Activated CD4-positive, alpha-beta T cell treated with anti-CD3 and anti-CD28 coated beads, Interleukin-2, amount 50 U/mL, for 1 hour (primary cell): Measurements from ENCODE around the gene ATCAY.
A peak's percentile ranks its signal among the peaks of the same experiment; 100 is the strongest.

Source experiments
- DNase-seq: peaks from one replicate; pipeline ENCODE4 v3.0.0-alpha.2; 2020

ATCAY gene, protein sequence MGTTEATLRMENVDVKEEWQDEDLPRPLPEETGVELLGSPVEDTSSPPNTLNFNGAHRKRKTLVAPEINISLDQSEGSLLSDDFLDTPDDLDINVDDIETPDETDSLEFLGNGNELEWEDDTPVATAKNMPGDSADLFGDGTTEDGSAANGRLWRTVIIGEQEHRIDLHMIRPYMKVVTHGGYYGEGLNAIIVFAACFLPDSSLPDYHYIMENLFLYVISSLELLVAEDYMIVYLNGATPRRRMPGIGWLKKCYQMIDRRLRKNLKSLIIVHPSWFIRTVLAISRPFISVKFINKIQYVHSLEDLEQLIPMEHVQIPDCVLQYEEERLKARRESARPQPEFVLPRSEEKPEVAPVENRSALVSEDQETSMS

DNA sequence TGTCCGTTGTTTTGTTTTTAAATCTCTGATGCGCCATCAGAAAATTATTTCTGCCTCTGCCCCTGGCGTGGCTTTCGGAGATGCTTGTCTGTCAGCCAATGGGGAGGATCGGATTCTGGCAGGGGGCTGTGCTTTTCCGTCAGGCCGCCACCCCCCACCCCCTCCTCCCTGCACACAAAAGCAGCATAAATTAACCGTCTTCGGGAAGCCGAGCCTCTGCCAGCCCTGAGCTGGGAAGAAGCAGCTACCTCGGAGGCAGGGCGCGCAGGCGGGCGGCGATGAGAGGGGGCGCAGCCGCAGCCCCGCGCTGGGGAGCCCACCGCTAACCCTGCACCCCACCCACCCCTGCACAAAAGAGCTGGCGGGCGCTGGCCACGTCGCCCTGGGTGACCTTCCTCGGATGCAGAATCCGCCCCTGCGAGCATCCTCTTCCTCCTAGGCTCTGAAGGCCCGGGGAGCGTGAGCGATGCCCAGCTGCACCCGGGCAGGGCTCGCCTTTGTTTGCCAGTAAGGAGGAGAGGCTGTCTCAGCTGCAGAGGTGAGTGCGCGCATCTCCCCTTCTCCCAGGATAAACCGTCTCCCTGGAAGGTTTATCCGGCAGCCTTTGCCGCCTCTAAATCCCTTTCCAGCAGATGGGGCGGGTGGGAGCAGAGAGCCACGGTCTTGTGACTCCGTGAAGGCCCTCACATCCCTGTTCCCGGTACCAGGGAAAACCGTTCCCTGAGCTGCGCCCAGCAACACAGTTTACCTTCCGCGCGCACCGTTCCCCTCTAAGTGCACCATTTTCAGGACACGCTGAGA, at the start of gene ATCAY:
Gene ATCAY, plus strand, starts transcription at position 215 of the 801 bp plus-strand sequence. CDS start 5,083 bp downstream, outside the sequence.
- DNase-seq = no peak

DNA sequence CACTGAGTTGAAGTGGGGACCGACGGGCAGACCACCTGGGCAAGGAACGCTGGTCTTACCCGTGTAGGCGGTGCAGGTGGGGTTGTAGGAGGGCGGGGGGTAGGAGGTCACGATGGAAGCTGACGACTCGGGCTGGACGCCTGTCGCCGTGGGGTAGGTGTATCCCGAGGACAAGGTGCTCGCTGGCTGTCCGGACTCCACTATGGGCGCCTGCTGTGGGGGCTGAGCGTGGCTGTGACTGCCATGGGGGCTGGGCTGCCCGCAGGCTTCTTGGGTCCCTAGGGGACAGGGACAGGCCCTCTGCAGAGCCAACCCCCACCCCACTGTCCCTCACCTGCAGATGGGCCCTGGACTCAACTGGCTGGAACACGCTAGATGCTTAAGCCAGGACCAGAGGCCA, 48.9 kb upstream of the ATCAY start:
- DNase-seq = no peak

DNA sequence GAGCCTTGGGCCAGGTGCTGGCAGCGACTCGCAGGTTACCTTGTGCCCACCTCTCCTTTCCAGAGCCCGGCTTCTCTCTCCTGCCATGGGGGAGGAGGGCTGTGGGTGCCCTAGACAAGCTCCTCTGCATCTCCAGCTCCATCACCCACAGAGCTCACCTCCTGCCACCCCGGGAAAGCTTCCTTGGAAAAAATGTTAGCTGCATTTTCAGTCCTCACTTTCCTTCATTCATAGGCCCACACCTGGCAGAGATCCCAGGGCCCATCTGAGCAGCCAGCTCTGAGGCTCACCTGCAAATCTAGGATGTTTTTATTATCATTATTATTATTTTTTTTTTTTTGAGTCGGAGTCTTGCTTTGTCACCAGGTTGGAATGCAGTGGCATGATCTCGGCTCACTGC, 48.5 kb upstream of the ATCAY start:
- no peak for DNase-seq

DNA sequence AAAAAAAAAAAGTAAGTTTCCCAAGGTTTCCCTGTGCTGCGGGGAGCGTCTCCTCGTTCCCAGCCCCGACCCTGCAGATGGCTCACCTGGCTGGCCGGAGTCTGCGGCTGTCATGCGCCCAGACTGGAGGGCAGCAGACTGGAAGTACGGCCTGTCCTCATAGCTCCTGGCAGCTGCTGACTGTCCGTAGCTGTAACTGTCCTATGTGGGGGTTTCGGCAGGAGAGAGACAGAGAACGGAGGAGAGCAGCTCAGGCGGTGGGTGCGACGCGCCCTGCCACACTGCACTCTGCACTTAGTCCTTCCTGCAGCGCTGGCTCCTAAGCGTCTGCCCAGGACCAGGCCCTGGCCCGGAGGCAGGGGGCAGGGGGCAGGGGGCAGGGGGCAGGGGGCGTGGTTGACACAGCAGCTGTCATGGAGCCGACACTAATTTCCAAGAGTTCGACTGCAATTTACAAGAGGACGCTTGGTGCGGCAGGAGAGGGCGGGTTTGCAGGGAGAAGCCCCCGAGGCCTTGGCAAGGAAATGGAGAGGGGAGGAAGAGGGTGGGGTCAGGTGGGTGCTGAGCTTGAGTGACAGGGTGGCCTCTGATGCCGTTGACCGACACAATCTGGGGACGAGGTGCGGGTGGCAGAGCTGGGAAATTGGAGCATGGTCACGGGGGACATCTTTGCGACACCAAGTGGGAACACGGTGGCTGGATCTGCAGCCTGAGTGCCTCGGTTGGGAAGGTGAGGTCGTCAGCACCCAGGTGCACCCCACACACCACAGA, 46.7 kb upstream of the ATCAY start:
- no peak for DNase-seq

DNA sequence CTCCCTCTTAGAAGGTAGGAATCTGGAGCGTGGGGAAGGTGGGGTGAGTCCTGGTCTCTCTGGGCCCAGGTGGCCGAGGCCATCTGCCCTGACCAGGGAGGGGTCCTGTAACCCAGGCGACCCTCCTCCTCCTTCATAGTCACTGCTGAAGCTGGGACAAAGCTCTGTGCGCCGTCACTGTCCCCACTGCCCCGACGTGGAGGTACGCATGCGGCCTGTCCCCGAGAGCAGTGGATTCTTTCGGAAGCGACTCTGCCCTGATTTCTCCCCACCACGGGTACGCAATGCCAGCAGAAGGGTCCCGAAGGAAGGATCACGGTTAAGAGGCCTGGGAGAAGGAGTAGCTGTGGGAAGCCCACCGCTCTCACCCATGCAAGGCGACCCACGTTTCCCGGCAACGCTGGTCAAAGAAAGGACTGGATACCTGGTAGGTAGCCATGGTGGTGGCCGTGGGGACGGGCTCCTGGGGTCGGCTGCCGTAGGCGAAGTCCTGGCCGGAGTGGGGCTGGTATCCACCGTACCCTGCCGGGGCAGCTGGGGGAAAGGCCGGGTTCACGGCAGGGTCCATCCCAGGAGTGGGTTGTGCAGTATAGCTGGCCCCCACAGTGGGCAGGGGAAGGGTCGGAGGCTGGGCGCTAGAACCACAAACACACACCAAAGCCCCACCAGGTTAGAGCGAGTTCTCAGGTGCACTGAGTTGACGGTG, 46.0 kb upstream of the ATCAY start:
- DNase-seq = no peak

DNA sequence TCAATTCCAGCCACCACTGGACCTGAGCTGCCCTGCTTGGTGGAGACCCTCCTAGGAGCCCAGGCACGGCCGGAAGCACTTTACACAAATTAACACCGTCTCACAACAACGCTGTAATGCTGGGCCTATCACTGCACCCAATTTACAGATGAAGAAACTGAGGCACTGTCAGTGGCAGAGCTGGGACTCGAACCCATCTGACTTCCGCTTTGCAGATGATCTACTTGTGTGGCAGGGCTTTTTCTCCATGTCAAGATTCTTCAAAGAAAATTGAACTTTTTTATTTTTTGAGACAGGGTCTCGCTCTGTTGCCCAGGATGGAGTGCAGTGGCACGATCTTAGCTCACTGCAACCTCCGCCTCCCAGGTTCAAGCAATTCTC, 45.4 kb upstream of the ATCAY start:
- no peak for DNase-seq

DNA sequence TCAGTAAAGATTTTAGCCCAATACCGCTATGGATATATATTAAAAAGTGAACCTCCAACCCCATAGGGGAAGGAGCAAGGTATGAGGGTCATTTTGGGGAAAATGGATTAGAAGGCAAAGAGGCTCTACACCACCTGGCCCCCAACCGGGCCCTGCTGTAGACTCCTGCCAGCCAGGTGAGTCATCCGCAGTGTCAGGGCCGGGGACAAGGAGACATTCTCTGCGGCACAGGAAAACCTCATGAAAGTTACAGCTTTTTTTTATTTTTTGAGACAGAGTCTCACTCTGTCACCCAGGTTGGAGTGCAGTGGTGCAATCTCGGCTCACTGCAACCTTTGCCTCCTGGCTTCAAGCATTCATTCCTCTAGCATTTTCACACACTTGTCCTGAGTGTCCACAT, 43.6 kb upstream of the ATCAY start:
- no peak for DNase-seq

DNA sequence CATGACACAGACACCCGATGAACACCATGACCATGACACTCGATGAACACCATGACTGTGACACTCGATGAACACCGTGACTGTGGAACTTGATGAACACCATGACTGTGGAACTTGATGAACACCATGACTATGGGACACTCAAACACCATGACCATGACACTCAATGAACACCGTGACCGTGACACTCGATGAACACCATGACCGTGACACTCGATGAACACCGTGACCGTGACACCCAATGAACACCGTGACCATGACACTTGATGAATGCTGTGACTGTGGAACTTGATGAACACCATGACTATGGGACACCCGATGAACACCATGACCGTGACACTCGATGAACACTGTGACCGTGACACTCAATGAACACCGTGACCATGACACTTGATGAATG, 43.2 kb upstream of the ATCAY start:
- DNase-seq = no peak

DNA sequence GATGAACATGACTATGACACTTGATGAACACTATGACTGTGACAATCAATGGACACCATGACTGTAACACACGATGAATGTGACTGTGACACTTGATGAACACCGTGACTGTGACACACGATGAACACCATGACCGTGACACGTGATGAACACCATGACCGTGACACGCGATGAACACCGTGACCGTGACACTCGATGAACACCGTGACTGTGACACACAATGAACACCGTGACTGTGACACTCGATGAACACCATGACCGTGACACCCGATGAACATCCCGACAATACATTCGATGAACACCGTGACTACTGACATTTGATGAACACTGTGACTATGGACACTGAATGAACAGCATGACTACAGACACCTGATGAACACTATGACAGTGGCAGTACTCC, 42.6 kb upstream of the ATCAY start:
- no peak for DNase-seq

DNA sequence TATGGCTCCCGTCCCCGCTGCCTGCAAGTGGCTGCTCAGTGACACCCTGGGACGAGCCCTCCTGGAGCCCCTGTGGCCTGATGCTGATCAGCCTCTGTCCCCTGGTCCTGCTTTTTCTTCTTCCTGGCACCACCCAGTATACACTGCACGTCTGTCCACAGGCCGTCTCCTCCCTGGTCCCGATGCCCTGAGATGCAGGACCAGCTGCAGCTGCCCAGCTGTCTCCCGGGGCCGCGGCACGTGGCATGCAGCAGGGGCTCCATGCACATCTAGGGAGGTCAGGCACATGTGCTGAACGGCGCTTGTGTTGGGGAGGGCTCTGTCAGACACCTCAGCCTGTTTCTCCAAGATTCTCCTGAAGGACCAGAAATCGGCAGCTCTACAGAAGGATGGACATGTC, 41.8 kb upstream of the ATCAY start:
- no peak for DNase-seq

DNA sequence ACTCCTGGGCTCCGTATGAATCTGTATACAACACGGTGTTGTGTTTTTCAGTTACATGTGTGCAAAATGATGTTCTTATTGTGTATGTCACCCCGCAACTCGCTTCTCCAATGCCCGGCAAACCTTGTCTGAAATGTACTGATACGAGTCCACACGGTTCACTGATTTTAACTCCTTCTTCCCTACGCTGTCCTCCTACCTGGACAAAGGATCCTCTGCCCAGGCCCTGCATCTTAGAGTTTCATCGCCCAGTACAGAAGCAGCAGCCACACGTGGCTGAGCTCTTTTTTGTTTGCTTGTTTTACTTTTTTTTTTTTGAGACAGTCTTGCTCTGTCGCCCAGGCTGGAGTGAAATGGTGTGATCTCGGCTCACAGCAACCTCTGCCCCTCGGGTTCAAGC, 40.5 kb upstream of the ATCAY start:
- DNase-seq = no peak

DNA sequence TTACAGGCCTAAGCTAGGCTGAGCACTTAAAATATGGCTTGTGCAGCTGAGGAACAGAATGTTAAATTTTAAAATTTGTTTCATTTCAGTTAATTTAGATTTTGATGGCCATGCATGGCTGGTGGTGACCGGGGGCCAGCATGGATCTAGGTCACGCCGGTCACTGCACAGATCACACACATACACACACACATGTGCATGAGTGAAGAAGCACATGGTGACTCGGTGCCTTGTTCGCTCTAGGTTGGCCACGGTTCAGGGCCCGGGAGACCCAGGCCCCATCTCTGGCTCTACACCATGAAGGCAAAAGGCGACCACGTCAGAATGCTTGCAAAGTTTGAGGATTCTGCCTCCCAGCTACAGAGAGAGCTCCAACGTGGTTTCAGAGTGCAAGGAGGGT, 39.7 kb upstream of the ATCAY start:
- DNase-seq = no peak

DNA sequence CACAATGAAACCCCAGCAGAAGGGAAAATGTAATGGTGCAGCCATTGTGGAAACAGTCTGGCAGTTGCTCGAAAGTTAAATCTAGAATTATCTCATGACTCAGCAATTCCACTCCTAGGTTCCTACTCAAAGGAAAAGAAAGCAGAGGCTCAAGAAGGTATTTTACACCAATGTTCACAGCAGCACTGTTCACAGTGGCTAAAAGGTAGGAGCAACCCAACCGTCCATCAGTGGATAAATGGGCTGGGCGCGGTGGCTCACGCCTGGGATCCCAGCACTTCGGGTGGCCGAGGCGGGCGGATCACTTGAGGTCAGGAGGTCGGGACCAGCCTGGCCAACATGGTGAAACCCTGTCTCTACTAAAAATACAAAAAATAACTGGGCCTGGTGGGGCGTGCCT, 37.5 kb upstream of the ATCAY start:
- DNase-seq = no peak

DNA sequence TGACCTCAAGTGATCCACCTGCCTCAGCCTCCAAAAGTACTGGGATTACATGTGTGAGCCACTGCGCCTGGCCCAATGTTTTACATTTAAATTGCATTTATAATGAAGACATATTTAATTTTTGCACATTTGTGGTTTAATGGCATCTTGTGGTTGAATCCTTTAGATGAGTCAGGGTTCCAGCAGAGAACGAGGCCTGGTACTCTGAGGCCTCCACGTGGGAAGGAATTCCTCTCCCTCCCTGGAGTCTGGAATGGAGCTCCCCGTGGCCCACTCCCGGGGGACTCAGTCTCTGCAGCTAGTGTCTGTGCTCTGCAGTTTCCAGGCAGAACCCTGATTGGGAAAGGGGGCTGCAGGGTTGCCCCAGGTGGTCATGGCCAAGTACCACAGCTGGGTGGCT, 35.9 kb upstream of the ATCAY start:
- DNase-seq = no peak

DNA sequence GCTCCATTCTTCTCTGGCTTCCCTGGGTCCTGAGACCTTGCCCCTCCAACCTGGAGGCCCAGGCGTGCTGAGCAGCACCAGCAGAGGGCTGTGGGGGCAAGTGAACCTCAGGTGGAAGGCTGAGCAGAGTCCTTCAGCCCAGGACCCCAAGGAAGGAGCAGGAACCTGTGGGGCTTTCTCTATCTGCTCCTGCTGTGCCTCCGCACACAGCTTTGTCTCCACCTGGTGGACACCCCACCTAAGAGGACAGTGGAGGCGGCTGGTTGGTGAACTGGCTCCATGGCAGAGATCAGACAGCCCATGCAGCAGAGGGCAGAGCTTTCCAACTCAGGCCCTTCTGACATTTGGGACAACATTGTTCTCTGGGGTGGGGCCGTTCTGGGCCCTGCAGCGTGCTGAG, 31.4 kb upstream of the ATCAY start:
- peak; percentile 26 for DNase-seq

DNA sequence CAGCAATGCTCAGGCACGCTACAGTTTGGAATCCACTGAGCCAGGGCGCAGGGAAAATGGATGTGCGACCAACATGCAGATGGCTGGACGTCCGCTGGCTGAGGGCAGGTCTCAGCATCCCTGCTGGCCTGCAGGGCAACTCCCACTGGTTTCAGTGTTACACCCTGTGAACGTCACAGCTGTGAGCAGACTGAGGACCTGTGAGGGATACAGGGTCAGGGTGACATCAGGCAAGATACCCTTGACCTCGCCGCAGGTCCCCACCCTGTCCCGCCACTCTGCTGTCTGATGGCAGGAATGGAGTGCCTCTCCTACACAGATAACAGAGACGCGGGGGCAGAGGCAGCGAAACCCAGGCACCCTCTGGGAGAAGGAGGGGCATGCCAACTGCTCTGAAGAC, 30.7 kb upstream of the ATCAY start:
- DNase-seq = no peak

DNA sequence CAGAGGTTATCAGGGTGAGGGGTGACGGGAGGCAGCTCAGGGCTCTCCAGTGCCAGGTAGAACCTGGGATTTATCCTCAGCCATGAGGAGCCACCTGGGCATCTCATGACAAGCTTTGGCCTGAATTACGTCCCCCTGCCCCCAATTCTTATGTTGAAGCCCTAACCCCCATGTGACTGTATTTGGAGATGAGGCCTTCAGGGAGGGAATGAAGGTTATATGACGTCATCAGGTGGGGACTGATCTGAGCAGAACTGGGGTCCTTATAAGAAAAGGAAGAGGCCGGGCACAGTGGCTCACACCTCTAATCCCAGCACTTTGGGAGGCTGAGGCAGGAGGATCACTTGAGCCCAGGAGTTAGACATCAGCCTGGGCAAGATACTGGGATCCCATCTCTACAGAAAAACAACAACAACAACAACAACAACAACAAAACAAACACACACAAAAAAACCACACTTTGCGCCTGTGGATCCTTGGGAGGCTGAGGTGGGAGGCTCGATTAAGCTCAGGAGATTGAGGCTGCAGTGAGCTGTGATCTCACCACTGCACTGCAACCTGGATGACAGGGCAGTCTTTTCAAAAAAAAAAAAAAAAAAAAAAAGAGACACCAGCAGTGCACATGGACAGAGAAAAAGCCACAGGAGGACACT, 30.0 kb upstream of the ATCAY start:
- no peak for DNase-seq

DNA sequence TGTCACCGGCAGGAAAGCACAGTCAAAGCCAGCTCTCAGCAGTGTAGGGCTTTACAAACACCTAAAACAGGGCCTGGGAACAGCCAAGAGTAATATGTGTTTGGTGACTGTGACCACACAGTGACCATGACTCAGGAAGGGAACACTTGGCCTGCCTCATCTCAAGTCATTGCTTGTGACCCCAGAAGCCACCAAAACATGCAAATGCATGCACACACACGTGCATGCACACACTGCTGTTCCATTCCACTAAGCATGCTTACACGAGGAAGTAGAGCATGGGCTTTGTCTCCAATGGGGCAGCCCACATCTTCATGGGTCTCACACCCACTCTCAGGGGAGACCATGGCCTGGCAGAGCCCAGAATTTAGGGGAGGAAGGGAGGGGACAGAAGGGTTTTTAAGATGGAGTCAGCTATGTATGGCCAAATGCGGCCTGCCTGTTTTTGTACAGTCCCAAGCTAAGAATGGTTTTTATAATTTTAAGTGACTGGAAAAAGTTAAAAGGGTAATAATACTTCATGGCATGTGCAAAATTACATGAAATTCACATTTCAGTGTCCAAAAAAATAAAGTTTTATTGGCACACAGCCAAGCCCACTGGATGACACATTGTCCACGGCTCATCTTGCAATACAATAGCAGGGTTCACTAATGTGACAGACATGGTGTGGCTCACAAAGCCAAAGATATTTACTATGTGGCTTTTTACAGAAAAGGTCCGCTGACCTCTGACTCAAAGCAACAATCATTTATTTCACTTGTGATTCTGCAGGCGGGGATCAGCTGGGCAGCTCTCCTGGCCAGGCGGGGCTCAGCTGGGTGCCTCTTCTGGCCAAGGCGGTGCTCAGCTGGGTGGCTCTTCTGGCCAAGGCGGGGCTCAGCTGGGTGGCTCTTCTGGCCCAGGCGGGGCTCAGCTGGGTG, 29.0 kb upstream of the ATCAY start:
- DNase-seq = no peak

DNA sequence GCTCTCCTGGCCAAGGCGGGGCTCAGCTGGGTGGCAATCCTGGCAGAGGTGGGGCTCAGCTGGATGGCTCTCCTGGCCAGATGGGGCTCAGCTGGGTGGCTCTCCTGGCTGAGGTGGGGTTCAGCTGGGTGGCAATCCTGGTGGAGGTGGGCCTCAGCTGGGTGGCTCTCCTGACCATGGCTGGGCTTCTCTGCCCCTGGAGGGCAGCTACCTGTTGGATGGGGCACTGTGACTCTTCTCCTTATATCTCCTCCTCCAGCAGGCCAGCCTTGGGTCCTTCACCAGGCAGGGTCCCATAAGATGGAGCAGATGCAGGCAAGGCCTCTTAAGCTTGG, 28.3 kb upstream of the ATCAY start:
- no peak for DNase-seq

DNA sequence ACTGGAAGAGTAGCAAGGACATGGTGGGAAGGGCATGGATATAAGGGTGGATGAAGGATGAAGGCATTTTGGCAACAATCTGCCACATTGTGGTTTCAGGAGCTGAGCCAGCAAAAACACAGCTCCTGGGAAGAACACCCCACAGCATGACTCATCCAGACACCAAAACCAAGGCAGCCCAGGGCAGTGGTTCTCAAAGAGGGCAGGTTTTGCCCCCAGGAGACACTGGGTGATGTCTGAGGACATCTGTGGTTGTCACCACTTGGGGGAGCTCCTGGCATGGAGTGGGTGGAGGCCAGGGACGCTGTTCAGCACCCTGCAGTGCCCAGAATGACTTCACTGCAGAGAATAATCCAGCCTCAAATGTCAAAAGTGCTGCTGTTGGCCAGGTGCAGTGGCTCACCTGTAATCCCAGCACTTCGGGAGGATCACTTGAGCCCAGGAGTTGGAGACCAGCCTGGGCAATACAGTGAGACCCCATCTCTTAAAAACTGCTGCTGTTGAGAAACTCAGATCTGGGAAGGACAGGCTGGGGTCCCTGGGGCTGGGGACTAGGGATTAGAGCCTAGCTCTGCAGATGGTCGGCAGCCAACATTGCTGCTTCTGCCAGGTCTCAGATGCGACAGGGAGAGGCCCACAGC, 27.8 kb upstream of the ATCAY start:
- DNase-seq = peak; percentile 38

DNA sequence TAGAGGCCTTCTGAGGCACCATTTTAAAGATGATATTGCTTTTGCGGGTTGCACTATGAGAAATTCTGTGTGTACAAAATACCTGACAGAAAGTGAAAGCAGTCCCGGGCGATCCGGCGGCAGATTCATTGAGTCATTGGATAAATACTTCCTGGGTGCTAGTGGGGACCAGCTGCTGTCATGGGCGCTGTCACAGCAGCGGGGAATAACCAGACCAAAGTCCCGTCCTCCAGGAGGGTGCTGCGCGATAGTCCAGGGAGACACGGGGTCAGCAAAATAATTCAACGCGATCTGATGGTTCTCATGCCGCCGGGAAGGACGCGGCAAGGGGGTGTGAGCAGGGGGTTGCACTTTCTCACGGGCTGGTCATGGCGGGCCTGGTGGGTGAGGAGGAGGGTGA, 25.2 kb upstream of the ATCAY start:
- DNase-seq = no peak
